HepG2 (cell line): ENCODE results near the gene TGM2. TPM values are rescaled to one million over a fixed set of nuclear protein-coding genes. Genes with fewer than 3 reads are reported as not detected.

Source experiments
- ARHGAP35 ChIP-seq: sonication (generic); formaldehyde crosslinking; IDR thresholded peaks from 2 replicates; pipeline ENCODE4 v1.9.0; 2022; ENCODE audit warnings: mild to moderate bottlenecking, inconsistent platforms, moderate library complexity, missing genetic modification reagents, borderline replicate concordance
- FOXA1 ChIP-seq, 2 experiments: fragments of 450-650 bp in 1 of 2; sonication (generic) in 1 of 2; formaldehyde crosslinking in 1 of 2; IDR thresholded peaks; 2 replicates each; pipeline versions ENCODE4 v1.4.0 to v1.6.1; 2016 to 2020; ENCODE audit warnings: missing genetic modification reagents in 1 of 2
- FOXP4 ChIP-seq: sonication (generic); formaldehyde crosslinking; IDR thresholded peaks from 2 replicates; pipeline ENCODE4 v1.4.0; 2020; ENCODE audit warnings: missing genetic modification reagents
- JDP2 ChIP-seq: sonication (generic); formaldehyde crosslinking; IDR thresholded peaks from 2 replicates; pipeline ENCODE4 v1.8.1; 2022; ENCODE audit warnings: missing genetic modification reagents, borderline replicate concordance
- KMT2B ChIP-seq: IDR thresholded peaks from 2 replicates; pipeline ENCODE4 v1.6.1; 2016; ENCODE audit warnings: missing genetic modification reagents, missing compliant biosample characterization
- MATR3 ChIP-seq: sonication (generic); formaldehyde crosslinking; IDR thresholded peaks from 2 replicates; pipeline ENCODE4 v1.4.0; 2020; ENCODE audit warnings: missing genetic modification reagents
- MXD4 ChIP-seq: IDR thresholded peaks from 2 replicates; pipeline ENCODE4 v1.6.1; 2016; ENCODE audit warnings: mild to moderate bottlenecking, missing biosample characterization, missing genetic modification reagents
- RFX1 ChIP-seq: fragments of 450-650 bp; IDR thresholded peaks from 2 replicates; pipeline ENCODE4 v1.6.1; 2017
- SP4 ChIP-seq: sonication (generic); formaldehyde crosslinking; IDR thresholded peaks from 2 replicates; pipeline ENCODE4 v1.8.1; 2023; ENCODE audit warnings: mild to moderate bottlenecking, missing genetic modification reagents
- TFDP1 ChIP-seq: IDR thresholded peaks from 2 replicates; pipeline ENCODE4 v1.6.1; 2016; ENCODE audit warnings: missing compliant biosample characterization, missing genetic modification reagents, borderline replicate concordance
- XBP1 ChIP-seq: sonication (generic); formaldehyde crosslinking; IDR thresholded peaks from 2 replicates; pipeline ENCODE4 v1.5.0; 2020; ENCODE audit warnings: missing genetic modification reagents
- ZBTB43 ChIP-seq: sonication (generic); formaldehyde crosslinking; conservative IDR thresholded peaks from 2 replicates; pipeline ENCODE4 v1.4.0; 2020; ENCODE audit warnings: missing genetic modification reagents
- ZBTB46 ChIP-seq: sonication (generic); formaldehyde crosslinking; IDR thresholded peaks from 2 replicates; pipeline ENCODE4 v1.4.0; 2020; ENCODE audit warnings: mild to moderate bottlenecking, missing genetic modification reagents, borderline replicate concordance
- ZC3H4 ChIP-seq: sonication (generic); formaldehyde crosslinking; IDR thresholded peaks from 2 replicates; pipeline ENCODE4 v1.4.0; 2020; ENCODE audit warnings: missing genetic modification reagents, borderline replicate concordance
- ZFP1 ChIP-seq: IDR thresholded peaks from 2 replicates; pipeline ENCODE4 v1.6.1; 2016
- ZNF205 ChIP-seq: IDR thresholded peaks from 2 replicates; pipeline ENCODE4 v1.6.1; 2018; ENCODE audit warnings: missing biosample characterization, missing genetic modification reagents
- ZNF251 ChIP-seq: sonication (generic); formaldehyde crosslinking; IDR thresholded peaks from 2 replicates; pipeline ENCODE4 v1.9.0; 2021; ENCODE audit warnings: mild to moderate bottlenecking, missing genetic modification reagents
- ZNF414 ChIP-seq: sonication (generic); formaldehyde crosslinking; IDR thresholded peaks from 2 replicates; pipeline ENCODE4 v1.5.0; 2020; ENCODE audit warnings: missing genetic modification reagents
- ZNF547 ChIP-seq: sonication (generic); formaldehyde crosslinking; IDR thresholded peaks from 2 replicates; pipeline ENCODE4 v1.5.1; 2020; ENCODE audit warnings: mild to moderate bottlenecking, missing genetic modification reagents
- ZNF577 ChIP-seq: sonication (generic); formaldehyde crosslinking; IDR thresholded peaks from 2 replicates; pipeline ENCODE4 v1.4.0; 2020; ENCODE audit warnings: mild to moderate bottlenecking, low read depth, missing genetic modification reagents, borderline replicate concordance
- ZNF709 ChIP-seq: sonication (generic); formaldehyde crosslinking; IDR thresholded peaks from 2 replicates; pipeline ENCODE4 v1.5.0; 2020; ENCODE audit warnings: mild to moderate bottlenecking, missing genetic modification reagents
- ZNF784 ChIP-seq: sonication (generic); formaldehyde crosslinking; IDR thresholded peaks from 2 replicates; pipeline ENCODE4 v1.5.1; 2020; ENCODE audit warnings: missing genetic modification reagents, mild to moderate bottlenecking, borderline replicate concordance
- polyA plus RNA-seq, 8 experiments: library from polyadenylated mRNA; depleted of rRNA in 3 of 8; stranded (reverse) in 7 of 8; unstranded in 1 of 8; fragments of >200 nt; fragmentation: Illumina TruSeq in 4 of 8; extraction: Trizol in 4 of 8; gene quantifications; 2 replicates each; pipeline versions ENCODE4 v1.2.1 to v1.2.3, GENCODE V29; 2011 to 2016; ENCODE audit warnings: low read depth in 4 of 8, missing spikeins in 1 of 8, mixed read lengths in 1 of 8; ENCODE audit not compliant: insufficient read depth in 1 of 8
- total RNA-seq, 5 experiments: library from RNA; depleted of rRNA; stranded (reverse); fragments of >200 nt; fragmentation: Illumina TruSeq; extraction: Trizol; gene quantifications; 2 replicates each; pipeline ENCODE4 v1.2.3, GENCODE V29; 2016; ENCODE audit warnings: low read depth in 1 of 5

Gene TGM2
- total and polyA plus RNA-seq, 2 of the 13 experiments (the other 11 are each of a cell fraction or from before 2014, with no cell fraction given), result 4.2 to 46.4 TPM

- no peak for TF ChIP-seq MATR3 (CRISPR knock-in tag)
- TF ChIP-seq ZNF784 (CRISPR knock-in tag), result 0 out of 2 replicates have a peak, but pooled peaks have one; percentile 42
- no peak for TF ChIP-seq ZNF414 (CRISPR knock-in tag)
- TF ChIP-seq ZNF577 (CRISPR knock-in tag), result no peak
- TF ChIP-seq JDP2, result no peak
- no peak for TF ChIP-seq ZNF251 (CRISPR knock-in tag)
- TF ChIP-seq FOXP4, result peak; percentile 68; the same call in 1 of the 2 replicates
- no peak for TF ChIP-seq ZC3H4
- TF ChIP-seq FOXA1 (IDR thresholded peaks at IDR 0.05), result no peak
- TF ChIP-seq FOXA1 (CRISPR knock-in tag; IDR thresholded peaks at IDR 0.05), result peak; percentile 57
- no peak for TF ChIP-seq SP4 (CRISPR knock-in tag)
- TF ChIP-seq ZNF547 (CRISPR knock-in tag), result no peak
- peak; percentile 25; the same call in 1 of the 2 replicates for TF ChIP-seq TFDP1
- no peak for TF ChIP-seq ZNF205
- no peak for TF ChIP-seq ZFP1 (CRISPR knock-in tag)
- no peak for TF ChIP-seq ARHGAP35
- TF ChIP-seq ZBTB43 (CRISPR knock-in tag), result peak; percentile 55
- TF ChIP-seq ZBTB46 (CRISPR knock-in tag), result no peak
- TF ChIP-seq XBP1 (CRISPR knock-in tag), result no peak
- TF ChIP-seq RFX1, result no peak
- TF ChIP-seq ZNF709 (CRISPR knock-in tag), result no peak
- TF ChIP-seq KMT2B, result no peak
- no peak for TF ChIP-seq MXD4 (CRISPR knock-in tag)
Observed at GRCh38 chr20:38167851-38168760, 3.0 kb upstream of the TGM2 start (continued).
